Measurements from ENCODE around the gene CYCS. TPM values are rescaled to one million over a fixed set of nuclear protein-coding genes. Genes with fewer than 3 reads are reported as not detected.

Gene CYCS
- total and polyA plus RNA-seq, 2 of the 8 experiments (the other 6 are each of a cell fraction or from before 2014, with no cell fraction given): 48.6 to 229 TPM

DNA sequence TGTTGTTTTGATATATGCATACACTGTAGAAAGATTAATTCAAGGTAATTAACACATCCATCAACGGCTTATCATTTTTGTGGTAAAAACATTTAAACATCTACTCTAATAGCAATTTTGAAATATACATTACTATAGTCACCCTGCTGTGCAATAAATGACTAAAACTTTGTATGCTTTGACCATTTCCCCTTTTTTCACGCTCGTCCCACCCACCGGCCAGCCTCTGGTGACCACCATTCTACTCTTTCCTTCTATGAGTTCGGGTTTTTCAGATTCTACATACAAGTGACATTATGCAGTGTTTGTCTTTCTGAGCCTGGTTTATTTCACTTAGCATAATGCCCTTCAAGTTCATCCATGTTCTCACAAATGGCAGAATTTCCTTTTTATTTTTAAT is 21.3 kb downstream of the CYCS start:
- no peak overlapping the region for H2BK20ac ChIP-seq (ENCODE audit: low read length)
- 90% methylated on average over 5 of the region's 5 CpGs; no CpG with 5 or more reads in 1 of the 2 experiments for WGBS, 2 experiments (ENCODE audit: extremely low coverage in 1 of 2, insufficient coverage in 1 of 2, insufficient read length in 1 of 2, insufficient replicate concordance in 2 of 2, low coverage in 1 of 2, low lambda C conversion rate in 2 of 2, missing lambda C conversion rate in 1 of 2)

More for the DNA sequence above, 21.3 kb downstream of the CYCS start:
- ChIA-PET CTCF (ENCODE audit: partially characterized antibody) (no interaction called here), POLR2A (ENCODE audit: partially characterized antibody) (interaction anchor here (2.9 kb wide), 1 partner anchor 21 kb away, joined by 11 read pairs; the partner anchor contains the start of gene CYCS)
- TF ChIP-seq, protein P1, sequence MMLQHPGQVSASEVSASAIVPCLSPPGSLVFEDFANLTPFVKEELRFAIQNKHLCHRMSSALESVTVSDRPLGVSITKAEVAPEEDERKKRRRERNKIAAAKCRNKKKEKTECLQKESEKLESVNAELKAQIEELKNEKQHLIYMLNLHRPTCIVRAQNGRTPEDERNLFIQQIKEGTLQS (IDR thresholded peaks at IDR 0.05; ENCODE audit: insufficient read depth, low read depth, low read length): no peak
- TF ChIP-seq ZNF274 (IDR thresholded peaks at IDR 0.05; ENCODE audit: borderline replicate concordance, extremely low read depth, low read length) (no peak), CEBPB (IDR thresholded peaks at IDR 0.05; ENCODE audit: low read depth, low read length) (no peak), KDM5A (IDR thresholded peaks at IDR 0.05; ENCODE audit: low read length) (no peak), CHD2 (IDR thresholded peaks at IDR 0.05; ENCODE audit: low read length) (no peak), SP2 (IDR thresholded peaks at IDR 0.05; ENCODE audit: low read length) (no peak), CREB1 (IDR thresholded peaks at IDR 0.05) (no peak)
- TF ChIP-seq, protein P2, sequence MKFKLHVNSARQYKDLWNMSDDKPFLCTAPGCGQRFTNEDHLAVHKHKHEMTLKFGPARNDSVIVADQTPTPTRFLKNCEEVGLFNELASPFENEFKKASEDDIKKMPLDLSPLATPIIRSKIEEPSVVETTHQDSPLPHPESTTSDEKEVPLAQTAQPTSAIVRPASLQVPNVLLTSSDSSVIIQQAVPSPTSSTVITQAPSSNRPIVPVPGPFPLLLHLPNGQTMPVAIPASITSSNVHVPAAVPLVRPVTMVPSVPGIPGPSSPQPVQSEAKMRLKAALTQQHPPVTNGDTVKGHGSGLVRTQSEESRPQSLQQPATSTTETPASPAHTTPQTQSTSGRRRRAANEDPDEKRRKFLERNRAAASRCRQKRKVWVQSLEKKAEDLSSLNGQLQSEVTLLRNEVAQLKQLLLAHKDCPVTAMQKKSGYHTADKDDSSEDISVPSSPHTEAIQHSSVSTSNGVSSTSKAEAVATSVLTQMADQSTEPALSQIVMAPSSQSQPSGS (IDR thresholded peaks at IDR 0.05; ENCODE audit: low read length): no peak
- TF ChIP-seq, protein P3, sequence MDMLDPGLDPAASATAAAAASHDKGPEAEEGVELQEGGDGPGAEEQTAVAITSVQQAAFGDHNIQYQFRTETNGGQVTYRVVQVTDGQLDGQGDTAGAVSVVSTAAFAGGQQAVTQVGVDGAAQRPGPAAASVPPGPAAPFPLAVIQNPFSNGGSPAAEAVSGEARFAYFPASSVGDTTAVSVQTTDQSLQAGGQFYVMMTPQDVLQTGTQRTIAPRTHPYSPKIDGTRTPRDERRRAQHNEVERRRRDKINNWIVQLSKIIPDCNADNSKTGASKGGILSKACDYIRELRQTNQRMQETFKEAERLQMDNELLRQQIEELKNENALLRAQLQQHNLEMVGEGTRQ (IDR thresholded peaks at IDR 0.05; ENCODE audit: low read length): no peak
- no peak overlapping the region for H3K14ac ChIP-seq (ENCODE audit: insufficient read length)
- H3K4me1 ChIP-seq (replicated peaks in 1 of 4; ENCODE audit: control insufficient read depth in 3 of 4, insufficient read depth in 4 of 4, low read length in 3 of 4): no peaks in the 10 kb centered on the region
- no peak overlapping the region for H4K91ac ChIP-seq (replicated peaks; ENCODE audit: insufficient read length, low read length)
- no peak overlapping the region for H2BK12ac ChIP-seq (ENCODE audit: low read depth, low read length)
- no peaks in the 10 kb centered on the region for H4K20me1 ChIP-seq (replicated peaks in 1 of 2; ENCODE audit: control insufficient read depth in 1 of 2, insufficient read depth in 2 of 2, low read length in 2 of 2)
- no peaks in the 10 kb centered on the region for H3K9me3 ChIP-seq (ENCODE audit: insufficient read depth in 2 of 2, low read depth in 1 of 2, low read length in 1 of 2)
- no peaks in the 10 kb centered on the region for H3K79me1 ChIP-seq (ENCODE audit: low read depth, low read length)
- FAIRE-seq (no peak), DNase-seq (ENCODE audit: low read depth in 1 of 2, low spot score in 2 of 2) (no peak)
- H2AK5ac ChIP-seq (ENCODE audit: low read depth, low read length): no peak overlapping the region
- H2BK120ac ChIP-seq (replicated peaks; ENCODE audit: low read depth, low read length): no peak overlapping the region
- no peak overlapping the region for H3K4ac ChIP-seq (replicated peaks; ENCODE audit: insufficient read length, low read depth, low read length)
- H3K56ac ChIP-seq (replicated peaks; ENCODE audit: insufficient read length, low read depth, low read length): no peak overlapping the region
- no peak overlapping the region for H3K23ac ChIP-seq (ENCODE audit: insufficient read length)
- H3K9ac ChIP-seq (replicated peaks in 1 of 4; ENCODE audit: extremely low read depth in 1 of 4, low read depth in 3 of 4, low read length in 3 of 4): no peak overlapping the region
- H3K4me3 ChIP-seq (ENCODE audit: extremely low read depth in 1 of 4, insufficient read depth in 2 of 4, low read depth in 3 of 4, low read length in 4 of 4): no peak overlapping the region
- H3K27me3 ChIP-seq (replicated peaks in 1 of 4; ENCODE audit: control insufficient read depth in 3 of 4, extremely low read depth in 1 of 4, insufficient read depth in 3 of 4, low read length in 3 of 4): no peaks in the 10 kb centered on the region
- no peak overlapping the region for H2BK5ac ChIP-seq (ENCODE audit: low read depth, low read length)
- no peak overlapping the region for H3K18ac ChIP-seq (ENCODE audit: extremely low read depth, low read length)
- H3K4me2 ChIP-seq (ENCODE audit: insufficient read depth in 1 of 2, low read depth in 2 of 2, low read length in 2 of 2): no peak overlapping the region
- no peak overlapping the region for H2AFZ ChIP-seq (ENCODE audit: low read length)
- no peaks in the 10 kb centered on the region for H3K23me2 ChIP-seq (ENCODE audit: low read depth, low read length)
- no peak overlapping the region for H3K27ac ChIP-seq (ENCODE audit: low read depth, low read length)
- no peak overlapping the region for H4K5ac ChIP-seq (ENCODE audit: insufficient read length, low read depth, low read length)
- H3K36me3 ChIP-seq (ENCODE audit: control insufficient read depth in 2 of 4, insufficient read depth in 4 of 4, low read length in 3 of 4): no peaks in the 10 kb centered on the region
- no peak overlapping the region for H2BK15ac ChIP-seq (ENCODE audit: low read length)
- no peaks in the 10 kb centered on the region for H3K79me2 ChIP-seq (ENCODE audit: control insufficient read depth in 1 of 2, insufficient read depth in 2 of 2, low read length in 2 of 2)
- no peak overlapping the region for H4K8ac ChIP-seq (ENCODE audit: extremely low read depth, insufficient read depth, low read length)
